Natural killer cell (primary cell): ENCODE measurements around the gene LPA. TPM values are rescaled to one million over a fixed set of nuclear protein-coding genes. Genes with fewer than 3 reads are reported as not detected.

Experiments used
- ATAC-seq, 3 donors: fragments of 150-1000 bp in 2 of 3; fragments of 200-7000 bp in 1 of 3; cut with Tn5 transposase; 1 replicate in 1 of 3; 2 replicates in 2 of 3; pipeline ENCODE4 v1.10.0; 2021; ENCODE audit warnings: mild to moderate bottlenecking in 2 of 3, moderate library complexity in 2 of 3
- DNase-seq, 2 donors: peaks; one replicate each; pipeline versions ENCODE4 v3.0.0 to v3.0.0-alpha.2; 2013 to 2021; ENCODE audit warnings: mixed read lengths in 1 of 2
- H3K27ac ChIP-seq: one replicate; pipeline ENCODE4 v1.5.1; 2013; ENCODE audit warnings: mild to moderate bottlenecking, low read length
- H3K27me3 ChIP-seq: one replicate; pipeline ENCODE4 v1.6.1; 2013; ENCODE audit warnings: low read length; ENCODE audit not compliant: control insufficient read depth, insufficient read depth
- H3K36me3 ChIP-seq: one replicate; pipeline ENCODE4 v1.6.1; 2013; ENCODE audit warnings: low read length; ENCODE audit not compliant: control insufficient read depth, insufficient read depth
- H3K4me1 ChIP-seq: one replicate; pipeline ENCODE4 v1.6.1; 2013; ENCODE audit warnings: low read length; ENCODE audit not compliant: control insufficient read depth, insufficient read depth
- H3K4me3 ChIP-seq: one replicate; pipeline ENCODE4 v1.5.1; 2013; ENCODE audit warnings: low read length
- H3K9me3 ChIP-seq: one replicate; pipeline ENCODE4 v1.6.1; 2013; ENCODE audit warnings: low read length; ENCODE audit not compliant: control insufficient read depth, insufficient read depth
- H3K27ac Mint-ChIP-seq, 2 donors: one replicate each; pipeline ENCODE4 v1.8.0; 2022; ENCODE audit warnings: mild to moderate bottlenecking in 2 of 2, mixed read lengths in 2 of 2, moderate library complexity in 1 of 2
- H3K27me3 Mint-ChIP-seq, 2 donors: one replicate each; pipeline ENCODE4 v1.8.0; 2022; ENCODE audit warnings: low read depth in 2 of 2, mixed read lengths in 2 of 2
- H3K36me3 Mint-ChIP-seq: one replicate; pipeline ENCODE4 v1.8.0; 2022; ENCODE audit warnings: mixed read lengths
- H3K4me1 Mint-ChIP-seq, 2 donors: one replicate each; pipeline ENCODE4 v1.8.0; 2022; ENCODE audit warnings: mixed read lengths in 2 of 2
- H3K4me3 Mint-ChIP-seq: one replicate; pipeline ENCODE4 v1.8.0; 2022; ENCODE audit warnings: mild to moderate bottlenecking, moderate library complexity, mixed read lengths
- H3K9me3 Mint-ChIP-seq, 2 donors: one replicate each; pipeline ENCODE4 v1.8.0; 2022; ENCODE audit warnings: mixed read lengths in 2 of 2
- WGBS: methylation state at CpG from one replicate; pipeline ENCODE4 v1.1.7; 2013; ENCODE audit warnings: missing lambda C conversion rate; ENCODE audit not compliant: insufficient coverage; 5-methylcytosine and 5-hydroxymethylcytosine counted together
- intact Hi-C: fragments of 100-400 bp; cut with micrococcal nuclease; formaldehyde crosslinking; loops from one replicate; pipeline ENCODE4 v1.14.2; 2022
- total RNA-seq, 4 donors: library from RNA; stranded (reverse); fragments of 120-200 nt in 1 of 4; gene quantifications; one replicate each; pipeline versions ENCODE4 v1.2.3 to v1.2.4, GENCODE V29; 2013 to 2022
- TF ChIP-seq, protein P1 (sequence below): fragments of 200-600 bp; IDR thresholded peaks from one replicate; pipeline ENCODE4 v1.8.0; 2022; ENCODE audit warnings: antibody characterized with exemption

LPA gene
- total RNA-seq, 3 donors from 2014 or later (not counting 1 experiment from before 2014, with no cell fraction given): not detected

DNA sequence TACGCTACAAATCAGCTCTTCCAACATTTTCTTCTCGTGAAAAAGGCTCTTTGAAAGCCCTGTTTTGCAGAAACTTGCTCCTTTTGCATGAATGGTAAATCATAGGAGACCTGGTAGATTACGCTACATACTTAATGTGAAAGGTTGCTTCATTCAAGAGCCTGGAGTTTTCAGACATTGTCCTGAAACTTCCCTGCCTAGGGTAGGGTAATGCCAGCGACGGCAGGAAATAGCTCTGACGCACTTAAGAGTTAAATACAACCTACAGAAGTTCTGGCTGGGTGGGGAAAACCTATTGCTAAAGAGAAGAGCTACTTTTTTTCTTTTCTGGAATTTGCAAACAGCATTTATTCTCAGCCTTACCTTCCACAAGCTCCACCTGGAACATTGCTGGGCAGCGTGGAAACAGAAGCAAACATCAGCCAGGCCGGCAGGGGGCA is 144.5 kb downstream of the LPA start:
- ATAC-seq (peak; percentile 73 to 85 (median 77)), DNase-seq (peak in 1 of 2 donors; percentile 86)
- Mint-ChIP-seq H3K27ac (peak overlapping the region; percentile 90 to 94), H3K27me3 (no peaks in the 10 kb centered on the region), H3K4me3 (peak overlapping the region; percentile 98), H3K36me3 (peaks cover 6% of the 10 kb centered on the region), H3K9me3 (peaks cover 2 to 4% of the 10 kb centered on the region in 2 donors), H3K4me1 (peaks cover 46 to 59% of the 10 kb centered on the region in 2 donors)
- Histone ChIP-seq H3K27ac (peak overlapping the region; percentile 70), H3K4me1 (peaks cover 13% of the 10 kb centered on the region), H3K36me3 (no peaks in the 10 kb centered on the region), H3K4me3 (peak overlapping the region; percentile 55), H3K9me3 (no peaks in the 10 kb centered on the region), H3K27me3 (no peaks in the 10 kb centered on the region)
- intact Hi-C loops: loop anchor here (1.0 to 5.0 kb wide), 2 partner anchors 15 to 57 kb away; no protein-coding TSS in a partner anchor
- TF ChIP-seq, protein P1, sequence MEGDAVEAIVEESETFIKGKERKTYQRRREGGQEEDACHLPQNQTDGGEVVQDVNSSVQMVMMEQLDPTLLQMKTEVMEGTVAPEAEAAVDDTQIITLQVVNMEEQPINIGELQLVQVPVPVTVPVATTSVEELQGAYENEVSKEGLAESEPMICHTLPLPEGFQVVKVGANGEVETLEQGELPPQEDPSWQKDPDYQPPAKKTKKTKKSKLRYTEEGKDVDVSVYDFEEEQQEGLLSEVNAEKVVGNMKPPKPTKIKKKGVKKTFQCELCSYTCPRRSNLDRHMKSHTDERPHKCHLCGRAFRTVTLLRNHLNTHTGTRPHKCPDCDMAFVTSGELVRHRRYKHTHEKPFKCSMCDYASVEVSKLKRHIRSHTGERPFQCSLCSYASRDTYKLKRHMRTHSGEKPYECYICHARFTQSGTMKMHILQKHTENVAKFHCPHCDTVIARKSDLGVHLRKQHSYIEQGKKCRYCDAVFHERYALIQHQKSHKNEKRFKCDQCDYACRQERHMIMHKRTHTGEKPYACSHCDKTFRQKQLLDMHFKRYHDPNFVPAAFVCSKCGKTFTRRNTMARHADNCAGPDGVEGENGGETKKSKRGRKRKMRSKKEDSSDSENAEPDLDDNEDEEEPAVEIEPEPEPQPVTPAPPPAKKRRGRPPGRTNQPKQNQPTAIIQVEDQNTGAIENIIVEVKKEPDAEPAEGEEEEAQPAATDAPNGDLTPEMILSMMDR: no peak
- WGBS: 43% methylated on average over 5 of the region's 8 CpGs

DNA sequence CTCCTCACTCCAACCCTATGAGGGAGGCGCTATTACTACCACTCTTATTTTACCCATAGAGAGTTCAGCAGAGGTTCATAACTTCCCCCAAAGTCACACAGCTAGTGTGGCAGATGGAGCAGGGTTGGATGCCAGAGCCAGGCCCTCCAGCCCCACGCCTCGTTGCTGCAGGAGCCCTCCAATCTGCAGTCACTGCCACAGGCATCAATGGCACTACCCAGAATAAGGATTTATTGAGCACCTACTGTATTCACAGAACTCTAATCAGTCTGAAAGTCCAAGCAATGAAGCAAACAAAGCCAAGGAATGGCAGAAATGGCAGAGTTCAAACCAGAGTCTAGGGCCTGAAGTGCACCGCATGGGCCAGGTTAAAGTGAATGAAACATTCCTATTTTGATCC is 144.9 kb downstream of the LPA start:
- intact Hi-C loops: loop anchor here (5.0 kb wide), 1 partner anchor 57 kb away; no protein-coding TSS in a partner anchor
- Histone ChIP-seq H3K27me3 (no peaks in the 10 kb centered on the region), H3K4me1 (peaks cover 13% of the 10 kb centered on the region), H3K4me3 (peak overlapping the region; percentile 55), H3K9me3 (no peaks in the 10 kb centered on the region), H3K36me3 (no peaks in the 10 kb centered on the region), H3K27ac (peak overlapping the region; percentile 70)
- Mint-ChIP-seq H3K27me3 (no peaks in the 10 kb centered on the region), H3K4me3 (peak overlapping the region; percentile 98), H3K27ac (peak overlapping the region; percentile 90 to 94), H3K4me1 (peaks cover 48 to 60% of the 10 kb centered on the region in 2 donors), H3K36me3 (peaks cover 8% of the 10 kb centered on the region), H3K9me3 (peaks cover 2 to 5% of the 10 kb centered on the region in 2 donors)
- ATAC-seq (no peak), DNase-seq (no peak)
- TF ChIP-seq, protein P1: no peak
- WGBS: 84% methylated on average over 4 of the region's 4 CpGs

DNA sequence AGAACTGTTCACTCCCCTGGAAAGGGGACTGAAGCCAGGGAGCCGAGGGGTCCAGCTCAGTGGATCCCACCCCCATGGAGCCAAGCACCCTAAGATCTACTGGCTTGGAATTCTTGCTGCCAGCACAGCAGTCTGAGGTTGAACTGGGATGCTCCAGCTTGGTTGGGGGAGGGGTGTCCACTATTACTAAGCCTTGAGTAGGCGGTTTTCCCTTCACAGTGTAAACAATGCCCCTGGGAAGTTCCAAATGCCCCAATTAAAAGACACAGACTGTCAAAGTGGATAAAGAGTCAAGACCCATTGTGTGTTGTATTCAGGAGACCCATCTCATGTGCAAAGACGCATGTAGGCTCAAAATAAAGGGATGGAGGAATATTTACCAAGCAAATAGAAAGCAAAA is 150.2 kb downstream of the LPA start:
- no peaks in the 10 kb centered on the region for H3K27me3 ChIP-seq
- WGBS: 84% methylated on average over 3 of the region's 3 CpGs

More for the DNA sequence above, 150.2 kb downstream of the LPA start:
- Mint-ChIP-seq H3K9me3 (peaks cover 2 to 5% of the 10 kb centered on the region in 2 donors), H3K4me1 (peaks cover 50 to 78% of the 10 kb centered on the region in 2 donors), H3K36me3 (peaks cover 8% of the 10 kb centered on the region), H3K27me3 (no peaks in the 10 kb centered on the region), H3K4me3 (no peak overlapping the region), H3K27ac (no peak overlapping the region)
- Histone ChIP-seq H3K9me3 (no peaks in the 10 kb centered on the region), H3K4me3 (no peak overlapping the region), H3K4me1 (no peaks in the 10 kb centered on the region), H3K36me3 (no peaks in the 10 kb centered on the region), H3K27ac (no peak overlapping the region)
- TF ChIP-seq, protein P1: no peak
- ATAC-seq: no peak
- DNase-seq: no peak
- intact Hi-C loops: no loop called here
